Esophagus muscularis mucosa (tissue), 4 donors: ENCODE measurements around the gene NKX2-1. TPM values are rescaled to one million over a fixed set of nuclear protein-coding genes. Genes with fewer than 3 reads are reported as not detected.
"Not testable (repeated sequence)": the region's sequence is repeated elsewhere in the genome, so short reads cannot be mapped to it uniquely, and the experiment has no call there.

Experiments used
- DNase-seq: peaks from one replicate; pipeline ENCODE4 v3.0.0-alpha.2; 2017; ENCODE audit errors: extremely low spot score
- H3K27ac ChIP-seq, 4 donors: fragments of 200-600 bp; sonication (generic); replicated peaks in 1 of 4; 1 replicate in 3 of 4; 2 replicates in 1 of 4; pipeline ENCODE4 v1.5.1; 2016 to 2019; ENCODE audit warnings: mild to moderate bottlenecking in 1 of 4
- H3K27me3 ChIP-seq, 4 donors: fragments of 200-600 bp; sonication (generic); one replicate each; pipeline versions ENCODE4 v1.5.1 to v1.6.0; 2016 to 2019
- H3K36me3 ChIP-seq, 4 donors: fragments of 200-600 bp; sonication (generic); one replicate each; pipeline ENCODE4 v1.5.1; 2016 to 2019
- H3K4me1 ChIP-seq, 4 donors: fragments of 200-600 bp; sonication (generic); one replicate each; pipeline ENCODE4 v1.5.1; 2016 to 2019
- H3K4me3 ChIP-seq, 4 donors: fragments of 200-600 bp; sonication (generic); 1 replicate in 2 of 4; 2 replicates in 2 of 4; pipeline ENCODE4 v1.5.1; 2016 to 2019; ENCODE audit warnings: mild to moderate bottlenecking in 4 of 4, moderate library complexity in 1 of 4
- H3K9me3 ChIP-seq, 4 donors: fragments of 200-600 bp; sonication (generic); 1 replicate in 3 of 4; 2 replicates in 1 of 4; pipeline ENCODE4 v1.5.1; 2016 to 2019
- CTCF ChIP-seq, 3 experiments: fragments of 200-600 bp in 2 of 3; fragments of 450-650 bp in 1 of 3; sonication (generic) in 2 of 3; IDR thresholded peaks; one replicate each; pipeline ENCODE4 v1.5.1; 2017 to 2019; ENCODE audit warnings: antibody characterized with exemption in 3 of 3, mild to moderate bottlenecking in 2 of 3, moderate library complexity in 1 of 3
- EP300 ChIP-seq: sonication (generic); formaldehyde crosslinking; IDR thresholded peaks from one replicate; pipeline ENCODE4 v1.6.1; 2017; ENCODE audit warnings: antibody characterized with exemption
- POLR2A ChIP-seq: fragments of 450-650 bp; IDR thresholded peaks from one replicate; pipeline ENCODE4 v1.6.1; 2017; ENCODE audit warnings: antibody characterized with exemption, moderate library complexity, mild to moderate bottlenecking, low read depth
- POLR2AphosphoS5 ChIP-seq, 2 donors: sonication (generic); formaldehyde crosslinking; IDR thresholded peaks; one replicate each; pipeline ENCODE4 v1.6.1; 2017; ENCODE audit warnings: antibody characterized with exemption in 2 of 2
- WGBS: methylation state at CpG from one replicate; pipeline ENCODE4 v1.1.5; 2018; 5-methylcytosine and 5-hydroxymethylcytosine counted together
- intact Hi-C: fragments of 100-400 bp; cut with DNase I; formaldehyde crosslinking; loops from one replicate; pipeline ENCODE4 v1.15.1; 2023
- total RNA-seq, 4 donors: library from RNA; depleted of rRNA; stranded (reverse); fragments of >200 nt; gene quantifications; one replicate each; pipeline versions ENCODE4 v1.1.0 to v1.2.1, GENCODE V29; 2016

NKX2-1 gene
- total RNA-seq, 4 donors from 2014 or later, result 0.45 to 0.92 TPM; not detected in 2

DNA sequence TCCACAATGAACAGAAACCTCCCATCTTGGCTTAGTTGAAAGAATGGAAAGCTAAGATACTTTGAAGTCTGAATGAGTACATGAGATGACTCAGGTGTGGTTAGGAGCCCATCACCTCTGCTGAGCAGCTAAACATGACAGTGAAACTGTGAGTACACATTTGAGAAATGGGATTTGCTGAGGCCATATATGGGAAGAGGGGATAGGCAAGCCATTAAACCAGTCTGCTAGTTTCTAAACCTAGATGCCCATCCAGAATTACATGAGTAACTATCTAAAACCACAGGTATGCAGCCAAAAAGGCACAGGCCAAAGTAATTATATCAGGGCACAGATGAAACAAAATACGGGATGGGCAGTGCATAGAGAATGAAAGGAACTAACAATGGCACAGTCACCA lies 41.2 kb downstream of the NKX2-1 start:
- Histone ChIP-seq H3K27ac (no peak overlapping the region), H3K27me3 (peaks cover 0 to 13% (median 0%) of the 10 kb centered on the region in 4 donors), H3K4me1 (no peaks in the 10 kb centered on the region), H3K36me3 (no peaks in the 10 kb centered on the region), H3K9me3 (no peaks in the 10 kb centered on the region), H3K4me3 (no peak overlapping the region)
- 0% methylated on average over 1 of the region's 1 CpG for WGBS
- intact Hi-C loops, result no loop called here
- TF ChIP-seq CTCF (IDR thresholded peaks at IDR 0.05) (no peak), POLR2A (no peak), POLR2AphosphoS5 (IDR thresholded peaks at IDR 0.05) (no peak), EP300 (no peak)
- DNase-seq, result no peak

DNA sequence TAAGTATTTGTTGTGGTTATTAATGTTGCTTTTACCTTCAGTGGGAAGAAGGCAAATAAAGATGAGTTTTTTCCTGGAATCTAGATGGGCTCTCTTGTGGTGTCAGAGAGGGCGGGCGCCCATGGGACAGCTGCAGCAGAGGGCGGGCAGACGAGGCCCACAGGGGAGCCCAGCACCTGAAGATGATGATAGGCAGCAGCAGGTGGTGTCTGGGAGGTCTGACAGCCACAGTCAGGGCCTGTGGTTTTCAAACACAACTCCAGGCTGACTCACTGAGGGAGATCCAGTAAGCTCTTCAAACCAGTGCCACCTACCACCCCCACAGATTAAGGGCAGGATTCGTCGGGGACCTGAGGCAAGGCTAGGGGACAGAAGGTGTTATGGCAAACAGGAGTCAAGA lies 42.8 kb downstream of the NKX2-1 start:
- 75% methylated on average over 4 of the region's 6 CpGs for WGBS
- TF ChIP-seq POLR2AphosphoS5 (IDR thresholded peaks at IDR 0.05) (no peak), POLR2A (no peak), CTCF (IDR thresholded peaks at IDR 0.05) (no peak), EP300 (no peak)
- Histone ChIP-seq H3K27ac (no peak overlapping the region), H3K4me3 (no peak overlapping the region), H3K9me3 (no peaks in the 10 kb centered on the region), H3K4me1 (no peaks in the 10 kb centered on the region), H3K27me3 (peaks cover 0 to 11% (median 0%) of the 10 kb centered on the region in 4 donors), H3K36me3 (no peaks in the 10 kb centered on the region)
- intact Hi-C loops, result no loop called here
- no peak for DNase-seq

DNA sequence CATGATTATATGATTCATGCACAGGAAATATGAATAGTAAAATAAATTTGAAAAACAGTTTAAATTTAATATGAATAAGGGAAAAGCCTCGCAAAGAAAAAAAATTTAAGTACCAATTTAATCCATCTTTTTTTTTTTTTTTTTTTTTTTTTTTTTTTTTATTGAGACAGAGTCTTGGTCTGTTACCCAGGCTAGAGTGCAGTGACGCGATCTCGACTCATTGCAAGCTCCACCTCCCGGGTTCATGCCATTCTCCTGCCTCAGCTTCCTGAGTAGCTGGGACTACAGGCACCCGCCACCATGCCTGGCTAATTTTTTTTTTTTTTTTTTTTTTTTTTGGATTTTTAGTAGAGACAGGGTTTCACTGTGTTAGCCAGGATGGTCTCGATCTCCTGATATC lies 44.0 kb downstream of the NKX2-1 start:
- WGBS, result 95% methylated on average over 7 of the region's 7 CpGs
- intact Hi-C loops, H3K4me3 ChIP-seq, H3K4me1 ChIP-seq, H3K27me3 ChIP-seq, DNase-seq, H3K9me3 ChIP-seq, H3K36me3 ChIP-seq, H3K27ac ChIP-seq: not testable (repeated sequence)

DNA sequence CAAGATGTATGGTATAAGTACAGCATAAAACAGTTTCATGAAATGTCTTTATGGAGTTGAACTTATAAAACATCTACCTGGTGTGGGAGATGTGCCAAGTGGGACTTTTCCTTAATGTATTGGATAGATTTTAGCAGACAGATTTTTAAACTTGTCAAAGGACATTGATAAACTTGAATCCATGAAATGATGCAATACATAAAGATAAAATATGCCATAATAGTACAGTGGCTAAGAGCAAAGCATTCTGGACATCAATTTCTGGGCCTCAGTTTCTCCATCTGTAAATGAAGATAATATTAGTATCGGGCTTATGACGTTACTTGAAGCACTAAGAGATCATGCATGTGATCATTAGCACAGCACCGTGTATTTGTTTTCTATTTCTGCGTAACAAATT lies 45.4 kb downstream of the NKX2-1 start:
- H3K9me3 ChIP-seq, result no peaks in the 10 kb centered on the region
- 65% methylated on average over 4 of the region's 4 CpGs for WGBS
- intact Hi-C loops, result no loop called here

DNA sequence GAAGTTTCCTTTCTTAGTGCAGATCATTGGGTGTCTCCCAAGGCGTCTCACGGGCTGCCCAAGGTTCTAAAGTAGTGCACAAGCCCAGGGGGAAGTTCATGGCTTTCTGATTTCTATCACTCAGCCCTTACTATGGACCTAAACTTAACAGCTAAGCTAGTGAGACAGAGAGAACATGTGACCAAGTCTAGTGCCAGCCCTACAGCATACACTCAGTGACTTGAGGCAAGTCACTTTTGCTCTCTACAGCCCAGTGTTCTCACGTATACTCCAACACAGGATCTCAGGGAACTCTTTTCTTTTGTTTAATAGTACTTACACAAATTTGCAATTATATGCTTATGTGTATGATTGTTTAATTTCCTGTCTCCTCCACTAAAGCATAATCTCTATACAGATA lies 48.6 kb downstream of the NKX2-1 start:
- no peak for TF ChIP-seq CTCF (IDR thresholded peaks at IDR 0.05)
- TF ChIP-seq EP300, result no peak
- TF ChIP-seq POLR2AphosphoS5 (IDR thresholded peaks at IDR 0.05), result no peak
- no peak for TF ChIP-seq POLR2A
- Histone ChIP-seq H3K4me3 (no peak overlapping the region), H3K27me3 (peaks cover 0 to 14% (median 0%) of the 10 kb centered on the region in 4 donors), H3K4me1 (no peaks in the 10 kb centered on the region), H3K27ac (no peak overlapping the region), H3K9me3 (no peaks in the 10 kb centered on the region), H3K36me3 (no peaks in the 10 kb centered on the region)
- 87% methylated on average over 3 of the region's 3 CpGs for WGBS
- intact Hi-C loops, result no loop called here
- no peak for DNase-seq

More for the DNA sequence above, 45.4 kb downstream of the NKX2-1 start:
- TF ChIP-seq CTCF (IDR thresholded peaks at IDR 0.05) (no peak), EP300 (no peak), POLR2A (no peak), POLR2AphosphoS5 (IDR thresholded peaks at IDR 0.05) (no peak)
- no peak for DNase-seq
- Histone ChIP-seq H3K27me3 (peaks cover 0 to 14% (median 0%) of the 10 kb centered on the region in 4 donors), H3K4me1 (no peaks in the 10 kb centered on the region), H3K4me3 (no peak overlapping the region), H3K27ac (no peak overlapping the region), H3K36me3 (no peaks in the 10 kb centered on the region)
